Measurements from ENCODE around the gene KRT4.
"Not testable (repeated sequence)": the region's sequence is repeated elsewhere in the genome, so short reads cannot be mapped to it uniquely, and the experiment has no call there.

KRT4 gene

DNA sequence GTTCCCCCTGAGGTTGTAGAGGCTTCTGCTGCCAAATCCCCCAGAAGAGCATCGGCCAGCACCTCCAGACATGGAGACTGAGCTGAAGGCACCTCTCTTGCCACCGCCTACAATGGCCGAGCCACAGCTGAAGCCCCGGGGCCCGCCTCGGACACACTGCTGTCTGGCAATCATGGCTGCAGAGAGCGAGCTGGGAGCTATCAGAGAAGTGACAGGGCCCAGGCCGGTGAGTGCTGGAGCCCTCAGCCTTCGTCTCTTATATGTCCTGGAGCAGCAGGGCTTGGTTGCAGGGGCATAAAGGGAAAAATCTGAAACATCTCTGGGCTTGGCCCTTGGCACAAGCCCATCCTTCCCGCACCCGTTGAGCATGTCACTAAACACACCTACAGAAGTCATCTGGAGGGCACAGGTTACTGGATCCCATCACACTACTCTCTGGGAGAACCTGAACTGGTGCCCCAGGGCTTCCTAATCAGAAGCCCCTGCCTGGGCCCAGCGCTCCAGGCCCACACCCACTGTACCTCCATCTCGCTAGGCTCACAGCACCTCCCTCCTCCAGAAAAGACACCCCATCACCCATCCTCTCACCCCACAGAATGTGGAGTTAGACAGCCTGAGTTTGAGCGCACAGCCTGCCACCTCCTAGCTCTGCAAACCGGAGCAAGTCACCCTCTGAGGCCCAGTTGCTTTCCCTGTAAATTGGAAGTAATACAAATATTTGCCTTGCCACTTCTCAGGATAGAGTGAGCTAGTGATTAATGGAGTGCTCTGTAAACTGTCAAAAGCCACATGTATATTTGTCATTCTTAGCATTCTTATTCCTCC is at the start of gene KRT4:
KRT4 (minus strand) TSS at position 232 of the 825 bp plus-strand sequence; CDS start at position 174, 58 bp downstream.
- DNase-seq: no peak

DNA sequence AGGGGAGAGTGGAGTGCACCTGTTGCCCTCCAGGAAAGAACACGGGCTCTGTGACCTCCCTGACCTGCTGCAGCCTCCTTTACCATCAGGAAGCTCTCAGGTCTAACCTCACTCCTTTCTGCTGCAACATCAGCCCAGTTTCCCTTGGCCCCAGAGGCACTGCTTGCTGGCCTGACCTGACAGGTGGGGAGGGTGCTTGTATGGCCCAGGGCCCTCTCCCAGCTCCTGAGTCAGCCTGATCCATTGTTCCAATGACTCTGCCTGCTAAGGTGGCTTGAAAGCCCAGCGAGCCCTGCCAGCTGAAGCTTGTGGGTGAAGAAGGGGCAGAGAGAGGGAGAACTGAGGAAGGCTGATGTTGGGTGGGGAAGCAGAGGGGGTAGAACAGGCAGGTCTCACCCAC is 48.1 kb upstream of the KRT4 start:
- DNase-seq: no peak

DNA sequence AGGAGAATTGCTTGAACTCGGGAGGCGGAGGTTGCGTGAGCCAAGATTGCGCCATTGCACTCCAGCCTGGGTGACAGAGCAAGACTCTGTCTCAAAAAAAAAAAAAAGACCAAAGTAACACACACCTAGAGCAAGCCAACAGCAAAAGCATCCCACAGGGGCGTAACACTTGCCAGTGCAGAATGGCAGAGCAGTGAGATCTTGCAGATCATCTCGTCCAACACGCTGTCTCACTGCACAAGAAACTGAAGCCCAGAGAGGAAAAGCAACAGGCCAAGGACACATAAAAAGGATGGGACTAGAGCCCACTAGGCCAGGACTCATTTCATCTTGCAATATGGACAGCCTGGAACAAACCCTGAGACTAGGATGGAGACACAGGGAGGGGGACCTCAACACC is 47.6 kb upstream of the KRT4 start:
- DNase-seq: no peak

DNA sequence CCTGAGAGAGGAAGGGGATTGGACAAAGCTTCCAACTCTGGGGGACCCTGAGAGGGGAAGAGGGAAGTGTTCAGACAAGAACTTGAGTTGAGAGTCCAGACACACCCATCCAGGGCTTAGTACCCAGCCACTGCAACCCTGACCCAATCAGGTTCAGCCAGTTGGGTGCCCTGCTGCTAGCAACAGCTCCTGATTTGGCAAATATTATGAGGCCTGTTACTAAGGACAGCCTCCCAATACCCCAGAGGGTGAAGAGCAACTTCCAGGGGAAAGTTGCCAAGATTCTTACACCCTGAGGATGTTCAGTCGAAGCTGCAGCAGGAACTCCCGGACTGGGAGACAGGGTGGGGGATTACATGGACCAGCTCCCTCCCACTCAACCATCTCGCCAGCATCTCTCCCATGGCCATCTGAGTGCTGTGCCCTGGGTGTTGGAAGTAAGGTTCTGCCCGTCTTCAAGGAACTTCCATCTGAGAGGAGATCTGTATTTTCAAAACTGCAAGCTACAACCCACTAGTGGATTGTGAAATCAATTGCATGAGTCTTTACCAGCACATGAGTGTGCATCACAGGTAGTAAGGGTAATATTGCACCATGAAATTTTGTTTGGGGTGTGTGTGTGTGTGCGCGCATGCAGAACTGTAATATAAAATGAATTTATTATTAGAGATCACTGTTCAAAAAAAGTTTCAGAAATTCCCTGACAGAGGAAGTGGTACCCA is 46.3 kb upstream of the KRT4 start:
- no peak for DNase-seq

- no peak for DNase-seq
Observed at GRCh38 chr12:52857500-52857899, 43.6 kb upstream of the KRT4 start.

DNA sequence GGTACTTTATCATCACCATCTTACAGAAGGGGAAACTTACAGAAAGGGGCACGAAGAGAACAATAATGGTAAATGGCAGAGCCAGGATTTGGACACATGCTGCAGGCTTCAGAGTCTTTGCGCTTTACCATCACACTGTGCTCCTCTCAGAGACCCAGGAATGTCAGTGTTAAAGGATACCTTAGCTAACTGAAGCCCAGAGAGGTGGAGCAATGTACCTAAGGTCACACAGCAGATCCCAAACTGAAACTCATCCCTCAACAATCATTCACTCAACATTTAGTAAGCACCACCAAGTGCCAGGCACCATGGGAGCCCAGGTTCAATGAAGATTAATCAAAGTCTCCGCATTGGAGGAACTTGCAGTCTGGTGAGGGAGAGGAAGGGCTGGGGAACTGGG is 42.9 kb upstream of the KRT4 start:
- DNase-seq: no peak

DNA sequence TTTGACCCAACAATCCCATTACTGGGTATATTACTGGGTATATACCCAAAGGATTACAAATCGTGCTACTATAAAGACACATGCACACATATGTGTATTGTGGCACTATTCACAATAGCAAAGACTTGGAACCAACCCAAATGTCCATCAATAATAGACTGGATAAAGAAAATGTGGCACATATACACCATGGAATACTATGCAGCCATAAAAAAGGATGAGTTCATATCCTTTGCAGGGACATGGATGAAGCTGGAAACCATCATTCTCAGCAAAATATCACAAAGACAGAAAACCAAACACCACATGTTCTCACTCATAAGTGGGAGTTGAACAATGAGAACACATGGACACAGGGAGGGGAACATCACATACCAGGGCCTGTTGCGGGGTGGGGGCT is 42.2 kb upstream of the KRT4 start:
- not testable (repeated sequence) for DNase-seq

DNA sequence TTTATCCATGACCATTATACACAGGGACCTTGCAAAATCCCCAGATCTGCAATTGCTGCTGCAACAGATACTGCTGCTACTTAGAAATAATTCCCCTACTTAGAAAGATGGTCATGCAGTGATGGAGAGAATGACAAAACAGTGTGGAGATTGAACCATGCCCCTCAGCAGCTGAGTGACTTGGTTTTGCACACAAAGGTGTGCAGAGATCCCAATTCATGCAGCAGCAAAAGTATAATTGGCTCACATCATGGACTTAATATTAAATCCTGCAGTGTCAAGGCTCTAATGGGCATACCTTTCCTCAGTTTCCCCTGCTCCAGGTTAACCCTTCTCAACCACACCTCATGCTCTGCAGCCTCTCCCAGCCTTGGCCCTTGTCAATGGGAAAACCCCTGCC is 37.9 kb upstream of the KRT4 start:
- no peak for DNase-seq

GRCh38 chr12:52850681-52851080 is 36.8 kb upstream of the KRT4 start:
- DNase-seq: no peak

GRCh38 chr12:52849511-52849910 is 35.6 kb upstream of the KRT4 start:
- no peak for DNase-seq

DNA sequence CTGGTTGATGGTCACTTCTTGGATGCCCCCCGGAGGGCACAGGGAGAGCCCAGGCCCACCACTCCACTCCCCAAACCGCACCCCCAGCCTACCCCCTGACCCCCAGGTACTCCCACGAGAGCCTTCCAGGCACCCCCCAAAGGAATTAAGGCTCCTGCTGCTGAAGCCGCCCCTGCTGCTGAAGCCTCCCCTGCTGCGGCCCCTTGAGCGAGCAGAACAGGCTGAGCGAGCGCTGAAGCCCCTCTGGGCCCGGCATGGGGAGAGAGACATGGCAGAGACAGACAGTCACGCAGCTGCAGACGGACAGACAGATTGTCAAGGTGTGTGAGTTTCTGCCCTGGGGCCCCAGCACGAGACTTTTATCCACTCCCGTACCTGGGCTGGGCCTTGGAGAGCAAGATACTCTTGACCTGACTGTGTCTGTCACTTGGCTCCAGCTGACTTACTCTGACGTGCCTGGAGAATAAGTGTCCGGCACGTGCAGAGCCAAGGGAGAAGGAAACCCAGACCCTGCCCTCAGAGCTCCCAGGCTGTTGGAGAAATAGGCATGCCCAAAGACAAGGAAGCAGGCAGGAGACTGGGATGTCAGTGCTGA is 34.8 kb upstream of the KRT4 start, which contains the start of gene KRT78:
KRT78 (minus strand) TSS at position 334 of the 595 bp plus-strand sequence; CDS start at position 270, 64 bp downstream.
- no peak for DNase-seq

DNA sequence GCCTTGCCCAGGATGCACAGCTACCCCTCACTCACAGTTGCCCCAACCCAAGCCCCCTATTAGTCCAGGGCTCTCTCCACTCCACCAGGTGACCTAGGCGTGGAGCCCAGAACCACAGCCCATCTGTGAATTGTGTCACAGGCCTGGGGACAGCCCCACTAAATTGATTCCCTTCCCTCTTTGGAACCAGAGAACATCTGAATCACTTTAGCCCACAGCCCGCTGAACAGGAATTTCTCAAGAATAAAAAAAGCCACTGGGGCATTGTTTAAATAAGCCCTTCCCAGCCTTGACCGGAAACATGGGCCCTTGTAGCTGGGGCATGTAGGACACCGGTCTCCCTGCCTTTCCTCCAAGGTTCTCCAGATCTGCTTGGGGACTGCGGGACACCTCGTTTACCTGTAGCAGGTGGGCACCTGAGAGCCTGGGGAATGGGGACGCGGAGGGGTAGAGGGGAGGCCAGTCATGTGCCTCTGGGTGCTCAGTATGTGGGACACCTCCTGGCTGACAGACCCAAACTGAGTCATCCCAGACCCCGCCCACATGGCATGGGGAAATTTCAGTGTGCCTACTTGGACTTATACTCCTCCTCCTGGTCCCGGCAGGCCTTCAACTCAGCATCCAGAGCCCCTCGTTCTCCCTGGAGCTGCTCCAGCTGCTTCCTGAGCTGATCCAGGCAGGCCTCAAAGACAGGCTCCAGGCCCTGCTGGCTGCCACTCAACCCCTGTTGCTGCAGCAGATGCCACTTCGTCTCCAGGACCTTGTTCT is 33.6 kb upstream of the KRT4 start:
- DNase-seq: no peak

GRCh38 chr12:52846356-52846970 is 32.5 kb upstream of the KRT4 start:
- no peak for DNase-seq

- DNase-seq: no peak
Observed at GRCh38 chr12:52845946-52846345, 32.0 kb upstream of the KRT4 start.

DNA sequence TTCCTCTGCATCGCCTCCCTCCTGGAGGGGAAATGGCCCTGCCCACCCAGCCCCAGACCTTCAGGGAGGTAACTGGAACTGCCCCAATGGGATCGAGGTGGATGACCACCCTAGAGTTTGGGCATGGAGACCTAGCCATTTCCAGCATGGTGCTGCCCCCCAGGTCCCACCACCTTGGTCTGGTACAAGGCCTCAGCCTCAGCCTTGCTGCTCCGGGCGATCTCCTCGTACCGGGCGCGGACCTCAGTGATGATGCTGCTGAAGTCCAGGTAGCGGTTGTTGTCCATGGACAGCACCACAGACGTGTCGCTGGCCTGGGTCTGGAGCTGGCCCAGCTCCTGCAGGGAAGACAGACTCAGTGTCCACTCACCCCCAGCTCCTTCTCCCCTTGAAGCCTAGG is 30.5 kb upstream of the KRT4 start:
- DNase-seq: no peak

DNA sequence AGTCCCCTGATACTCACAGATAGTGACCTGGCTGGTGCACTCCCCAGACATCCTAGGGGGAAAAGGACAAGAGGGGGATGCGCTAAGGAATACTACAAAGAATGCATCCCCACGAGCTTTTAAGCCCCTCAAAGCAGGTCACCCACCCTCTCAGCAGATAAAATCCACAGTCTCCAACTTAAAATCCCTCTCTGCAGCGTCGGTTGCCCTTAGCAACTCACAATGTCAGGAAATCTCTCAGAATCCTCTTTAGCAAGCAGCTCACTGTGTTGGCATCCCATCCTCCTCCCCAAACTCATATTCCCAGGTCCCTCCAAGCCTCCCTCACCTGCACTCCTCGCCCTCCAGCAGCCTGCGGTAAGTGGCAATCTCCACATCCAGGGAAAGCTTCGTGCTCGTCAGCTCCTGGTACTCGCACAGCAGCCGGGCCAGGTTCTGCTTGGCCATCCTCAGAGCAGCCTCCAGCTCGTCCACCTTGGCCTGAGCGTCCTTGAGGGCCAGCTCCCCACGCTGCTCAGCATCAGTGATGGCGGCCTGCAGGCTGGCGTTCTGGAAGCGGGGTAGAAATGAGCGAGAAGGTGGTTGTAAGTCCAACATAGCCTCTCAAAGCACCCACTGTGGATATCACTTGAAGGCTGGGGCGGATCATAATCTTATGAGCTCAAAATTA is 25.7 kb upstream of the KRT4 start:
- DNase-seq: no peak

DNA sequence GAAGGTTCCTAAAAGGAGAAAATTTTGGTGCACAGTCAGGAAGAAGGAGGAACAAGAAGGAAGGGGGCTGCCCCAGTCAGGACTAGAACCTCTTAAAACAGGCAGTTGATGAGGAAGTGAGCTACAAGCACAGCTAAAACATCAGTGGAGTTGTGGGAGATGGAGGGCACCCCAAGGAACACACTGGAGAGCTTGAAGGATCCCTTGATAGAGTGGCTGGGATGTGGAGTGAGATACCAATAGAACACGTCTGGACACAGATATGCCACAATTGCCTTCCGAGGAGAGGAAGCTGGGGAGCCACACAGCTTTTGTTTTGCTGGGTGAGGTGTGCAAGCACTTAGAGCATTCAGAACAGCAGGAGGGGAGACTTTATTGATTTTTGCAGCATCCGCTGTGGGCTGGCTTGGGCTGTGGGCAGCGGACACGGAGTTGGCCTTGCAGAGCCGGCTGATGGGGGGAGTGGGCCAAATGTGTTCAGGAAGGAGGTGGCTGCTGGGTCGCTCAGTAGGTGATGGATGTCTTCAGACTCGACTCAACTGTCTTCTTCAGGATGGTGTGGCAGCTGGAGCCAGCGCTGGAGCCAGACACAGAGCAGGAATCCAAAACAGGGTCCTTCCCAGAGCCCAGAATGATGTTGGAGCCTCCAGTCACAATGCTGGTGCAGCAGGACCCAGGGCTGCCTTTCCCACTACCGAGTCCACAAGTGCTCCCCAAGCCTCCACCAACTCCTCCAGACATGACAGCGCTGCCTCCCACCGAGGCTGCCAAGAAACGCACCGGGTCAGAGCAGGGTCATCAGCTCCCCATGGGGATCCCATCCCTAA is 24.9 kb upstream of the KRT4 start:
- DNase-seq: no peak

GRCh38 chr12:52837781-52838608 is 24.1 kb upstream of the KRT4 start:
- DNase-seq: no peak

DNA sequence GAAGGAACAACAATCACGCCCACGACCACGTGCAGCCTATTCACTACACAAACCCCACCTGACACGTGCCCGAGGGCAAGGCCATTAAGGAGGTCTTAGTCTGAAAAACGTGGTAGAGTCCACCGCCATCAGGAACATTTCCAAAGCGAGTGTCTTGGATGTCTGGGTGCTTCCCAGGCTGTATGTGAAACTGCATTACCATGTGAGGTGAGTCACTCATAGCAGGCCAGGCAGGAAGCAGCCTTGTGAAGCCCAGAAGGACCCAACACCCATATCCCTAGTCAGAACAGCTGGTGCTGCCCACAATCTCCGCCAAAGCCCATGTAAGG is 23.5 kb upstream of the KRT4 start:
- DNase-seq: no peak
